ENCODE data around the gene FKBP1B. TPM values are rescaled to one million over a fixed set of nuclear protein-coding genes. Genes with fewer than 3 reads are reported as not detected.

FKBP1B gene
- total RNA-seq, 1 donor from 2014 or later, result 31.1 TPM

- Mint-ChIP-seq H3K9me3 (ENCODE audit: unreplicated experiment) (no peaks in the 10 kb centered on the region), H3K4me3 (ENCODE audit: unreplicated experiment) (no peak overlapping the region), H3K4me1 (ENCODE audit: unreplicated experiment) (peaks cover 6% of the 10 kb centered on the region), H3K27ac (ENCODE audit: unreplicated experiment) (no peak overlapping the region), H3K36me3 (ENCODE audit: low read depth, unreplicated experiment) (peaks cover 15% of the 10 kb centered on the region), H3K27me3 (ENCODE audit: unreplicated experiment) (peaks cover 12% of the 10 kb centered on the region)
- no peak for DNase-seq (ENCODE audit: low spot score)
- TF ChIP-seq CTCF (IDR thresholded peaks at IDR 0.05; ENCODE audit: unreplicated experiment), result no peak
Measured at GRCh38 chr2:24022975-24023575, 26.5 kb upstream of the FKBP1B start.

- no peak for DNase-seq (ENCODE audit: low spot score)
- H3K9me3 Mint-ChIP-seq (ENCODE audit: unreplicated experiment), result no peaks in the 10 kb centered on the region
- H3K4me3 Mint-ChIP-seq (ENCODE audit: unreplicated experiment), result peak overlapping the region; percentile 76
- peaks cover 19% of the 10 kb centered on the region for H3K36me3 Mint-ChIP-seq (ENCODE audit: low read depth, unreplicated experiment)
- peaks cover 12% of the 10 kb centered on the region for H3K27me3 Mint-ChIP-seq (ENCODE audit: unreplicated experiment)
- TF ChIP-seq CTCF (IDR thresholded peaks at IDR 0.05; ENCODE audit: unreplicated experiment), result no peak
- H3K4me1 Mint-ChIP-seq (ENCODE audit: unreplicated experiment), result peaks cover 6% of the 10 kb centered on the region
- peak overlapping the region; percentile 61 for H3K27ac Mint-ChIP-seq (ENCODE audit: unreplicated experiment)
Measured at GRCh38 chr2:24024018-24024417, 25.5 kb upstream of the FKBP1B start.

- Mint-ChIP-seq H3K27me3 (ENCODE audit: unreplicated experiment) (peaks cover 11% of the 10 kb centered on the region), H3K9me3 (ENCODE audit: unreplicated experiment) (no peaks in the 10 kb centered on the region), H3K4me1 (ENCODE audit: unreplicated experiment) (peaks cover 9% of the 10 kb centered on the region), H3K27ac (ENCODE audit: unreplicated experiment) (no peak overlapping the region), H3K36me3 (ENCODE audit: low read depth, unreplicated experiment) (peaks cover 30% of the 10 kb centered on the region), H3K4me3 (ENCODE audit: unreplicated experiment) (peak overlapping the region; percentile 27)
- no peak for DNase-seq (ENCODE audit: low spot score)
- TF ChIP-seq CTCF (IDR thresholded peaks at IDR 0.05; ENCODE audit: unreplicated experiment), result no peak
Measured at GRCh38 chr2:24024996-24025663, 24.4 kb upstream of the FKBP1B start.

DNA sequence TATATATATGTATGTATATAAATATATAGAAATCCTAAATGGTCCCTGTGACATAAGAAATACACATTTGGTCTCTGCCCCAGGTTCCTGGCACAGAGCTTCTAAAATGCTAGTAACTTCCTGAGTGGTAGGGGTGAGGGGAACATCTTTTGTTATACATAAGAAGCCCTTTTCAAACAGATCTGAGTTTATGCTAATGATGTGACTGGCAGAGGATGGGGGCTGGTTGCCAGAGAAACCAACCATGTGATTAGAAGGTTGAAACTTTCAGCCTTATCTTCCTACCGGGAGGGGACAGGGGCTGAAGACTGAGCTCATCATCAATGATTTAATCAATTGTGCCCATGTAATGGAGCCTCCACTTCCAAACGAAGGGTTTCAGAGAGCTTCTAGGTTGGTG, 23.3 kb upstream of the FKBP1B start:
- H3K36me3 Mint-ChIP-seq (ENCODE audit: low read depth, unreplicated experiment), result peaks cover 37% of the 10 kb centered on the region

More for the DNA sequence above, 23.3 kb upstream of the FKBP1B start:
- Mint-ChIP-seq H3K9me3 (ENCODE audit: unreplicated experiment) (no peaks in the 10 kb centered on the region), H3K4me1 (ENCODE audit: unreplicated experiment) (peaks cover 9% of the 10 kb centered on the region), H3K4me3 (ENCODE audit: unreplicated experiment) (no peak overlapping the region), H3K27ac (ENCODE audit: unreplicated experiment) (no peak overlapping the region), H3K27me3 (ENCODE audit: unreplicated experiment) (peaks cover 9% of the 10 kb centered on the region)
- DNase-seq (ENCODE audit: low spot score), result no peak
- TF ChIP-seq CTCF (IDR thresholded peaks at IDR 0.05; ENCODE audit: unreplicated experiment), result no peak

All from endothelial cell (in vitro differentiated cells).